Activated CD8-positive, alpha-beta T cell treated with anti-CD3 and anti-CD28 coated beads for 36 hours (primary cell): ENCODE measurements around the gene ECSCR. TPM values are rescaled to one million over a fixed set of nuclear protein-coding genes. Genes with fewer than 3 reads are reported as not detected.

Experiments
- ATAC-seq: fragments of 200-7000 bp; cut with Tn5 transposase; one replicate; pipeline ENCODE4 v1.10.0; 2021; ENCODE audit warnings: mild to moderate bottlenecking, moderate library complexity
- CTCF ChIA-PET: fragments of 350-600 bp; sonication (Branson Sonifier 250); formaldehyde crosslinking; loops from one replicate; lab custom pipeline; 2021; ENCODE audit warnings: antibody characterized with exemption; lab: Charles Lee
- POLR2A ChIA-PET: fragments of 350-600 bp; sonication (Branson Sonifier 250); formaldehyde crosslinking; loops from one replicate; lab custom pipeline; 2021; ENCODE audit warnings: antibody characterized with exemption; lab: Charles Lee
- DNase-seq: peaks from one replicate; pipeline ENCODE4 v3.0.0-alpha.2; 2020
- H3K27ac Mint-ChIP-seq: one replicate; pipeline ENCODE4 v1.8.0; 2021; ENCODE audit warnings: mild to moderate bottlenecking, mixed read lengths
- H3K27me3 Mint-ChIP-seq: one replicate; pipeline ENCODE4 v1.8.0; 2021; ENCODE audit warnings: mixed read lengths
- H3K36me3 Mint-ChIP-seq: one replicate; pipeline ENCODE4 v1.8.0; 2021; ENCODE audit warnings: low read depth, mixed read lengths
- H3K4me1 Mint-ChIP-seq: one replicate; pipeline ENCODE4 v1.8.0; 2021; ENCODE audit warnings: low read depth, mixed read lengths
- H3K4me3 Mint-ChIP-seq: one replicate; pipeline ENCODE4 v1.8.0; 2021; ENCODE audit warnings: mild to moderate bottlenecking, moderate library complexity, mixed read lengths
- H3K9me3 Mint-ChIP-seq: one replicate; pipeline ENCODE4 v1.8.0; 2021; ENCODE audit warnings: mixed read lengths
- intact Hi-C: fragments of 100-400 bp; cut with micrococcal nuclease; formaldehyde crosslinking; loops from one replicate; pipeline ENCODE4 v1.10.0; 2022
- total RNA-seq, 2 experiments: library from RNA; stranded (reverse); gene quantifications; one replicate each; pipeline ENCODE4 v1.2.3, GENCODE V29; 2021
- TF ChIP-seq, protein P1 (sequence below): fragments of 200-600 bp; IDR thresholded peaks from one replicate; pipeline ENCODE4 v1.8.0; 2022; ENCODE audit warnings: antibody characterized with exemption, mild to moderate bottlenecking

ECSCR gene
- total RNA-seq, 2 experiments from 2014 or later, result 0.25 TPM; not detected in 1

DNA sequence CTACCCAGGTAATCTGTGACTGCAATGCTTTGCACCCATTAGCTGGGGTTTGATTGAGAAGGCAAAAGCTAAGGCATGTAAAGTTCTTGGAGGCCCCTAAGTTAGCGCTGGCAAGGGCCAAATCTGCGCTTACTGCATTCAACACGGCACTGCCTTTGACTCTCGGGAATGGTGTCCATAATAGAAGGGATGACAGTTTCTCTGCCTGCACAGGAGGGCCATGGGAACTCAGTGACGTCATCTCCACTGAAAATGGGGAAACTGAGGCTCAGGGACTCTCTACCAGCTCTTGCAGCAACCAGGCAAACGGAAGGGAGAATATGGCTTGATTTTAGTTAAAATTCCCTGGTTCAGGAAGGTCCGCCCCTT, 59.1 kb downstream of the ECSCR start:
- Mint-ChIP-seq H3K27me3 (no peaks in the 10 kb centered on the region), H3K9me3 (no peaks in the 10 kb centered on the region), H3K36me3 (no peaks in the 10 kb centered on the region), H3K4me1 (peaks cover 39% of the 10 kb centered on the region), H3K4me3 (peak overlapping the region; percentile 85), H3K27ac (peak overlapping the region; percentile 99)
- ChIA-PET POLR2A (interaction anchor here (1.0 to 6.5 kb wide), 8 partner anchors 9 to 345 kb away, joined by 3 to 49 read pairs (median 4); partner anchors contain the start of genes MZB1, PAIP2 and PROB1), CTCF (interaction anchor here (0.9 to 4.4 kb wide), 15 partner anchors 11 to 287 kb away, joined by 3 to 34 read pairs (median 4); partner anchors contain the start of gene PAIP2)
- TF ChIP-seq, protein P1, sequence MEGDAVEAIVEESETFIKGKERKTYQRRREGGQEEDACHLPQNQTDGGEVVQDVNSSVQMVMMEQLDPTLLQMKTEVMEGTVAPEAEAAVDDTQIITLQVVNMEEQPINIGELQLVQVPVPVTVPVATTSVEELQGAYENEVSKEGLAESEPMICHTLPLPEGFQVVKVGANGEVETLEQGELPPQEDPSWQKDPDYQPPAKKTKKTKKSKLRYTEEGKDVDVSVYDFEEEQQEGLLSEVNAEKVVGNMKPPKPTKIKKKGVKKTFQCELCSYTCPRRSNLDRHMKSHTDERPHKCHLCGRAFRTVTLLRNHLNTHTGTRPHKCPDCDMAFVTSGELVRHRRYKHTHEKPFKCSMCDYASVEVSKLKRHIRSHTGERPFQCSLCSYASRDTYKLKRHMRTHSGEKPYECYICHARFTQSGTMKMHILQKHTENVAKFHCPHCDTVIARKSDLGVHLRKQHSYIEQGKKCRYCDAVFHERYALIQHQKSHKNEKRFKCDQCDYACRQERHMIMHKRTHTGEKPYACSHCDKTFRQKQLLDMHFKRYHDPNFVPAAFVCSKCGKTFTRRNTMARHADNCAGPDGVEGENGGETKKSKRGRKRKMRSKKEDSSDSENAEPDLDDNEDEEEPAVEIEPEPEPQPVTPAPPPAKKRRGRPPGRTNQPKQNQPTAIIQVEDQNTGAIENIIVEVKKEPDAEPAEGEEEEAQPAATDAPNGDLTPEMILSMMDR, result no peak
- intact Hi-C loops, result no loop called here
- ATAC-seq (no peak), DNase-seq (no peak)

DNA sequence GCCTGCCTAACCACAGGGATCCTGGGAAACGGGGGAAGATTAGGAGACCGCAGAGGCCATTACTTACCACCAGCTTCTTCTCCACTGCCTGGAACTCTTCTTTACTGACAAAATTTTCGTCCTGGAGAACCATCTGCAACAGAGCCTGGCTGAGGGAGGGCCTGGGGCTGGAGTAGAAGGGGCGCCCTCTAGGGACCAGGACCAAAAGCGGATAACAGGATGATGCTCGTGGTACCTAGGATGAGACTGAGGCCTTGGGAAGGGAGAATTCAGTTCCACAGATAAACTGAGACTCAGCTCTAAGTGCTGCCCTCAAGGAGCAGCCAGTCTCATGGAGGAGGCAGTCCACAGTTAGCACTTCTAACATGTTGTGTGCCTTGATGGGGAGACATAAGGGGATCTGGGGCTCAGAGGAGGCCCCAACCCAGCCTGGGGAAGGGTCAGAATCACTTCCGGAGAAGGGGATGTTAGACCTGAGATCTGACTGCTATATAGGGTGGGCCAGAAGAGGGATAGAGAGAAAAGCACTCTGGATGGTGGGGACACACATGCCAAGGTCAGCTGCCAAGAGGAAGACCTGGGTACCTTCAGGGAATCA, 59.9 kb downstream of the ECSCR start:
- intact Hi-C loops, result no loop called here
- H3K9me3 Mint-ChIP-seq, result no peaks in the 10 kb centered on the region
- peak; percentile 40 for DNase-seq
- H3K27me3 Mint-ChIP-seq, result no peaks in the 10 kb centered on the region
- TF ChIP-seq, protein P1, result peak; percentile 32
- ChIA-PET POLR2A (interaction anchor here (0.8 to 6.5 kb wide), 7 partner anchors 10 to 346 kb away, joined by 3 to 49 read pairs (median 3); partner anchors contain the start of genes MZB1 and PAIP2), CTCF (interaction anchor here (0.6 to 4.4 kb wide), 18 partner anchors 10 to 288 kb away, joined by 3 to 34 read pairs (median 4); partner anchors contain the start of genes MZB1, PAIP2 and STING1)
- H3K4me3 Mint-ChIP-seq, result peak overlapping the region; percentile 85
- peak overlapping the region; percentile 99 for H3K27ac Mint-ChIP-seq
- H3K4me1 Mint-ChIP-seq, result peaks cover 36% of the 10 kb centered on the region
- ATAC-seq, result no peak
- no peaks in the 10 kb centered on the region for H3K36me3 Mint-ChIP-seq

DNA sequence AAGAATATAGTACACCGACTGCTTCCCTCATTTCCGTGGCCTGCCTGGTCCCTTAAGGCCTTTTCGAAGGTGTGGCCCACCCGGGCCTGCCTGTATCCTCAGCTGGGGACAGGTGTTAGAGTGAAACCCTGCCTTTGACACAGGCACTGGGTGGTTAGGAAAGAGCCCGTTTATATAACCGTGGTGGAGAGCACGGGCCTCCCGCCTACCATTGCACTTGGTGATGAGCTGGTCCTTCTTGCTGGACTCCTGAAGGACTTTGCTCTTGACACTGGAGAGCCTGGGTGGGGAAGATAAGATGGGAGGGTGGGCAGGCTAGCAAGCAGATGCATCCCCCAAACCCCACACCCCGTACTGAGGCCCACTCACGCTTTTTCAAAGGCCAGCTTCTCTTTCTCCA, 61.0 kb downstream of the ECSCR start:
- peaks cover 34% of the 10 kb centered on the region for H3K4me1 Mint-ChIP-seq
- no peaks in the 10 kb centered on the region for H3K9me3 Mint-ChIP-seq
- ChIA-PET CTCF (interaction anchor here (0.8 to 4.4 kb wide), 8 partner anchors 9 to 114 kb away, joined by 3 to 34 read pairs (median 6); partner anchors contain the start of gene MZB1), POLR2A (interaction anchor here (0.8 to 6.5 kb wide), 4 partner anchors 11 to 114 kb away, joined by 3 to 49 read pairs (median 12); partner anchors contain the start of genes MZB1 and PAIP2)
- H3K27ac Mint-ChIP-seq, result no peak overlapping the region
- no peaks in the 10 kb centered on the region for H3K27me3 Mint-ChIP-seq
- no peak overlapping the region for H3K4me3 Mint-ChIP-seq
- intact Hi-C loops, result no loop called here
- ATAC-seq (no peak), DNase-seq (no peak)
- peaks cover 6% of the 10 kb centered on the region for H3K36me3 Mint-ChIP-seq
- TF ChIP-seq, protein P1, result no peak

DNA sequence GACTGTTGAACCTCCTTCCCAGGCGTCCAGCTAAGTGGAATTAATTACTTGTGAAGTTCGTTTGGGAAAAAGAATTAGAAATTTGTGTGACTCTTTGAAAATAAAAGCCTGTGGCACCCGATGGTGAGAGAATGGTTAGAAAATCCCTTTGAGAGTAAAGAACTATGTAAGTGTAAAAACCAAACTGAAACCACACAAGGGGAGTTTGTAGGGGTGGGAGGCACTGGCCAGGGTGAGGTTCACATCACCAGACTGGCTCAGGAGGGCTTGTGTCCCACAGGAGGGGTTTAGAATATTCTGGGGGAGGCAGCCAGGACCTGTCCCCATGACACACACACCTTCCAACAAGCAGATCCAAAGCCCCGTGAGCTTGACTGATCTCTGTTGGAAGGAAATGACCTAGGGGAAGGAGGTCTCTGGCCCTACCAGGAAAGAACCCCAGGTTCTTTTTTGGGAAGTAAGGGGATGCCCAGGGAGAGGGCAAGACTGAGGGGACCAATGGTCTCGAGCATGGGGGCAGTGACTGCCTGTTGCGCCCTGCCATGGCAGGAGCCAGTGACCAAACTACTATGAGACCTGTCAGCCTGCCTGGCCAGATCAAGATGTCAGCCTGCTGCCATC, 62.9 kb downstream of the ECSCR start:
- intact Hi-C loops, result no loop called here
- H3K9me3 Mint-ChIP-seq, result no peaks in the 10 kb centered on the region
- H3K27ac Mint-ChIP-seq, result peak overlapping the region; percentile 55
- DNase-seq (peak; percentile 57), ATAC-seq (peak; percentile 8)
- TF ChIP-seq, protein P1, result no peak
- no peaks in the 10 kb centered on the region for H3K27me3 Mint-ChIP-seq
- peaks cover 33% of the 10 kb centered on the region for H3K4me1 Mint-ChIP-seq
- ChIA-PET CTCF (no interaction called here), POLR2A (interaction anchor here (1.4 kb wide), 1 partner anchor 57 kb away, joined by 3 read pairs; the partner anchor contains the start of gene PAIP2)
- peak overlapping the region; percentile 22 for H3K4me3 Mint-ChIP-seq
- H3K36me3 Mint-ChIP-seq, result peaks cover 13% of the 10 kb centered on the region

Other genes with a start within 250 kb of the ECSCR start
- gene MATR3, start 169.0 kb downstream of the ECSCR start, total RNA-seq, result 100 to 1,000 TPM; 181 to 209 TPM
- 100 to 1,000 TPM; 110 to 113 TPM for gene PAIP2, start 120.9 kb downstream of the ECSCR start, total RNA-seq
- gene SLC23A1, start 79.4 kb downstream of the ECSCR start, total RNA-seq, result under 1 TPM; 0.63 to 0.89 TPM
- gene MZB1, start 72.8 kb downstream of the ECSCR start, total RNA-seq, result 10 to 100 TPM; 14.4 to 14.5 TPM
- gene PROB1, start 67.6 kb downstream of the ECSCR start, total RNA-seq, result 1 to 10 TPM; 3.9 to 4.1 TPM
- gene SPATA24, start 58.7 kb downstream of the ECSCR start, total RNA-seq, result 1 to 10 TPM; 4.3 to 4.4 TPM
- gene DNAJC18, start 23.2 kb downstream of the ECSCR start, total RNA-seq, result 10 to 100 TPM; 24.9 to 27.5 TPM
- gene SMIM33, start 8.3 kb upstream of the ECSCR start, total RNA-seq, result under 1 TPM in 1 of 2 experiments, not detected in 1; 0.16 TPM
- 10 to 100 TPM; 43.7 to 46.3 TPM for gene STING1, start 20.0 kb upstream of the ECSCR start, total RNA-seq
- 100 to 1,000 TPM; 239 to 253 TPM for gene UBE2D2, start 98.6 kb upstream of the ECSCR start, total RNA-seq
- 1 to 10 TPM; 3.5 to 4.3 TPM for gene CXXC5, start 185.6 kb upstream of the ECSCR start, total RNA-seq